GM13977 (cell line): ENCODE data around the gene SH3RF2.

Experiments
- DNase-seq: peaks from one replicate; pipeline ENCODE4 v3.0.0; 2012; ENCODE audit warnings: low spot score
- in situ Hi-C: fragments of 300-500 bp; cut with MboI; formaldehyde crosslinking; loops from one replicate; pipeline ENCODE4 v1.12.0; 2022; ENCODE audit warnings: low sequenced_read_pairs, low pct_unique_long_range_greater_than_20kb, mixed read lengths, inconsistent platforms; ENCODE audit not compliant: unreplicated experiment
- TF ChIP-seq, protein P1 (sequence below): IDR thresholded peaks from 2 replicates; pipeline ENCODE4 v1.5.1; 2012; ENCODE audit warnings: mild to moderate bottlenecking, control low read depth; ENCODE audit not compliant: insufficient read depth; ENCODE audit errors: extremely low read depth, missing control alignments

Gene SH3RF2

DNA sequence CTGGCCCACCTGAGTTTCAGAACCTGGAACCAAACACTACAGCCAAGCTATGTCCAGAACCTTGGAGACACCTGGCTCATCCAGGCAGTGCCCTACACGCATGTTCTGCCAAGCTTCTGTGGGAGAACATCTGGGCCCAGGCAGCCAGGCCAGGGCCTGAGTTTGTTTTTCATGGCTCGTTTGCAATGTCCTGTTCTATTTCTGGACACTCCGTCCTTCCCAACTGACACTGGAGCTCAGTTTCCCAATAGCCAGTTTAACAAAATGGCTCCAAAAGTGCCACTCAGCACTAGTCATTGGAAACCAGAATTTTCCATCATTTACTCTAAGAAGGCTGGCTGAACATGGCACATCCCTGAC lies 38.6 kb downstream of the SH3RF2 start:
- in situ Hi-C loops: no loop called here
- TF ChIP-seq, protein P1, sequence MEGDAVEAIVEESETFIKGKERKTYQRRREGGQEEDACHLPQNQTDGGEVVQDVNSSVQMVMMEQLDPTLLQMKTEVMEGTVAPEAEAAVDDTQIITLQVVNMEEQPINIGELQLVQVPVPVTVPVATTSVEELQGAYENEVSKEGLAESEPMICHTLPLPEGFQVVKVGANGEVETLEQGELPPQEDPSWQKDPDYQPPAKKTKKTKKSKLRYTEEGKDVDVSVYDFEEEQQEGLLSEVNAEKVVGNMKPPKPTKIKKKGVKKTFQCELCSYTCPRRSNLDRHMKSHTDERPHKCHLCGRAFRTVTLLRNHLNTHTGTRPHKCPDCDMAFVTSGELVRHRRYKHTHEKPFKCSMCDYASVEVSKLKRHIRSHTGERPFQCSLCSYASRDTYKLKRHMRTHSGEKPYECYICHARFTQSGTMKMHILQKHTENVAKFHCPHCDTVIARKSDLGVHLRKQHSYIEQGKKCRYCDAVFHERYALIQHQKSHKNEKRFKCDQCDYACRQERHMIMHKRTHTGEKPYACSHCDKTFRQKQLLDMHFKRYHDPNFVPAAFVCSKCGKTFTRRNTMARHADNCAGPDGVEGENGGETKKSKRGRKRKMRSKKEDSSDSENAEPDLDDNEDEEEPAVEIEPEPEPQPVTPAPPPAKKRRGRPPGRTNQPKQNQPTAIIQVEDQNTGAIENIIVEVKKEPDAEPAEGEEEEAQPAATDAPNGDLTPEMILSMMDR: no peak
- DNase-seq: no peak

DNA sequence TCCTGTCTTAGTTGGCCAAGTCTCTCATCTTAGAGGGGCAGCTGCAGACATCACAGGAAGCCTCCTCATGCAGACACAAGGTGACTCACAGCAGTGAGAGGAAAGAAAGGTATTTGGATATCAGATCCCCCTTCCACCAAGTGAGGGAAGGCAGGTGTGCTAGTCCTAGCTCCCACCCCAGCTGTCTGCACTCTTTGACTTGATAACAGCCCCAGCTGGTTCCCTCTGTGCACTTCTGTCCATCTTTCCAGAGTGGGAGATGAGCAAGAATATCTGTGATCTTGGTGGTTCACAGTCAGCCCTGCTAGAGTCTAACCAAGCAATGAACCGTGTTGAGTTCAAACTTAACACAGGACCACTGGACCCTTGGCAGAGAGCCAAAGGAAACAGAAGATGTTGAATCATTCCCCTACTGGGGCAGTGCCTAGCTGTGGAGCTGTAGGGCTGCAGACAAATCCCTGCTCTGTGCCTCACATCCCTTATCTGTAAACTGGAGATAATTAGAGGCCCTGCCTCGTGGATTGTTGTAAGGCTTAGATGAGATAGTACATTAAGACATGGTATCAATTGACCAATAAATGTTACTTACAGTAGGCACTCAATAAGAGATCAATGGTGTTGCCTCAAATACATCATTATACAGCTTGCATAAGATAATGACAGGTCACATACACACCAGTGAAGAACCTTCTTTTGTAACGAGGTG lies 39.1 kb downstream of the SH3RF2 start:
- in situ Hi-C loops: no loop called here
- TF ChIP-seq, protein P1: no peak
- no peak for DNase-seq

DNA sequence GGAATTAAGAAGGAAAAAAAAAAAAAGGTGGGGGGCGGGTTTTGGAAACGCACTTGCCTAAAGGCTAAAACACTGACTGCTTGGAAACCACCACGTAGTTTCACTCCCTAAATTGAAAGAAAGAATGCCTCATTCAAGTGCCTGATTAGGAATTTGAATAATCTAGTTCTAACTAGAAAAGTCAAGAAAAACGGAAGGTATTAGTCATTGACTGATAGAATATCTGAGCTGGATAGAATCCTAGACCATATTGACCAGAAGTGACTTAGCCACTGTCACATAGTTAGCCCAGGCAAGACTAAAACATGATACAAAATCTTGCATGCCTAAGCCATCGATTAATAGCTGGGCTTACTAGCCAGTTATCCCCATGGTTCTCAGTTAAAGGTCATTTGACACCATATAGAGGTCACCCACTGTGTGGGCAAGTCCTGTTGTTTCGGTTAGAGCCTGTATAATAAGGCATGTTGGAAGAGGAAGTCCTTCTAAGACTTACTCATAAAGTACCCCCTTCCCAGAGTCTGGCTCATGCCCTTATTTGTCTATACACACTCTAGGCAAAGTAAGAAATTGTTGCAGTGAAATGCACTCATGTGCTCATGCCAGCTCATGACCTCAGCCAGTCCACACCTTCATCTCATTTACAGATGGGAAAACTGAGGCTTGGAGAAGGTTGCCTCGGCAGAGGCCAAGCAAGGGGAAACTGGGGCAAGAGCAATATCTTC lies 40.2 kb downstream of the SH3RF2 start:
- in situ Hi-C loops: no loop called here
- no peak for DNase-seq
- TF ChIP-seq, protein P1: no peak

DNA sequence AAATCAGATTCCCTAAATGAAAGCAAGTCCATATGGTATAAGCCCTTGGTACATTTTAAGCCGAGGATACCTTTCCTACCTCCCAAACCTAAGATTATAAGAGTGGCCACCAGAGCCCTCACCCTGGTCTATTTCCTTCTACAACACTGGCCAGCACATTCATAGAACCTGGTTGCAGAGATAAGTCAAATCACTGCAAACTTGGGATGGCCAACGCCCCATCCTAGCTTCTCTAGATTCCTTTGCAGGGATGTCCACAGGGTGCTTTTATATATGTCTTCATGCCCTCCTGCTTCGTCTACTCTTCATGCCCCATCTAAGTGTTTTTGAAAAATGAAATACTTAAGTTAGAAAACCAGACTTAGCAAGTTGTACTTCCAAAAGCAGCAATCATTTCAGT lies 41.8 kb downstream of the SH3RF2 start:
- DNase-seq: no peak
- in situ Hi-C loops: no loop called here
- TF ChIP-seq, protein P1: no peak

DNA sequence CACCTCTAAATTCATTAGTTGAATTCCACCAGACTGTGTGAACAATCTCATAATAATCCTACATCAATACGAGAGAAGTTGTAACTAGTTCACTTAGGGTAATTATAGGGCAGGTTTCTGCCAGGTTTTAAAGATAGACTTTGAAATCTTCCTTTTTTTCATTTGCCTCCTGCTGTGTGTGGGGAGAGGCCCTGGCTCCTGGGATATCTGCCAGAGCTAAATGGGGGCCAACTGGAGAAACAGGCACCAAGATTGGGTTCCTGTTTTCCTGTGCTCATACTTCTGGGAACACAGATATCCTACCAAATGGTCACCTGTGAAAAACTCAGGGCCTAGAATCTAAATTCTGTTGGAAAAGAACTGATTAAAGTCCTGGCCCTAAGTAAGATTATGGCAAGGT lies 42.3 kb downstream of the SH3RF2 start:
- TF ChIP-seq, protein P1: no peak
- in situ Hi-C loops: no loop called here

DNA sequence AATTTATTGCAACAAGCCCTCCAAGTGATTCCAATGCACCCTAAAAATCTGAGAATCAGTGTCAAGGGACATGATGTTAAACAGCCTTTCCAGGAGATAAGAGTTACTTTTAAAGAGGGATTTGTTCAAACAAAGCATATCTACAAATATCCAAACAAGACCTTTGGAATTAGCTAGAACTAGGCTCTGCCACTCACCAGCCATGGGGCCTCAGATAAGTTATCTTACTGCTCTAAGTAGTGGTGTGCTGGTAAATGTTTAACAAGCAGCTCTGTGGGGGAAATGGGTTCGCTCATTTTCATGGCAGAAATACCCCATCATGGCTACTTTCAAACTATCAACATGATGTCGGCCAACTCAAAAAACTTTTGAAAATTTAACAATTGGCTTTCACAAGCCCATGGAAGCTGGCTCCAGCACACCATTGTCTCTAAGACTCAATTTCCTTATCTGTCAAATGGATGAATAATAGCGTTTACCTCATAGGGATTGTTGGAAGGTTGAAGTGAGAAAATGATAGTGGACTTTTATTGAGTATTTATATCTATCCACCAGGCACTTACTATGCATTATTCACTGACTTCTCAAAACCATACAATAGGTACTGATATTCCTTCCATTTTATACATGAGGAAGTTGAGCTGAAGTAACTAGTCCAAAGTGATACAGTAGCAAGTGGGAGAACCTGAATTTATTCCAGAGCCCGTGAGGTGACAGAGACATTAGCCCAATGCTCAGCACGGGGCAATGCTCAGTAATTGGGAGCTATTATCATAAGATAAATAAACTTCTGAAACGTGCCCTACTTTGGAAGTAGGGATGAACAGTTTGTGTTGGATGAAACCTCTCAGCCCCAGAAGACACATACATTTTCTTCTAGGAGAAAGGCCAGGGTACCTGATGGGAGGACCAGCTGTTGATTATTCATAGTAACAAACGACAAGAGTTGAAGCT lies 43.2 kb downstream of the SH3RF2 start:
- TF ChIP-seq, protein P1: no peak
- in situ Hi-C loops: no loop called here
- no peak for DNase-seq

More for the DNA sequence above, 42.3 kb downstream of the SH3RF2 start:
- DNase-seq: no peak
